Right lung (tissue), 10 donors: ENCODE data around the gene NOL3. TPM values are rescaled to one million over a fixed set of nuclear protein-coding genes. Genes with fewer than 3 reads are reported as not detected.
"Not testable (repeated sequence)": the region's sequence is repeated elsewhere in the genome, so short reads cannot be mapped to it uniquely, and the experiment has no call there.

ENCODE experiments used
- DNase-seq, 2 donors: peaks; one replicate each; pipeline ENCODE4 v3.0.0-alpha.2; 2013
- long read RNA-seq, 8 donors: transcript quantifications; one replicate each; lab custom pipeline, GENCODE V29; 2026
- polyA plus RNA-seq, 5 donors: library from polyadenylated mRNA; unstranded; fragments of 120-200 nt; gene quantifications; one replicate each; pipeline versions ENCODE4 v1.2.1 to v1.2.3, GENCODE V29; 2013; ENCODE audit warnings: inconsistent platforms in 1 of 5, low replicate concordance in 1 of 5; ENCODE audit not compliant: insufficient read length in 5 of 5, insufficient read depth in 1 of 5

The NOL3 gene
- polyA plus RNA-seq, result 10 to 100 TPM in 4 of 5 donors, 1 to 10 TPM in 1; 9.5 to 17.9 (median 17.0) TPM
- long read RNA-seq, donor 1, partial matches to known transcripts, result 72 of 74 reads
- long read RNA-seq, donor 1, other reads (novel, unspliced or antisense), result 0 of 74 reads
- long read RNA-seq, donor 2, result 0 reads
- long read RNA-seq, donor 3, partial matches to known transcripts, result 0 of 1 reads
- long read RNA-seq, donor 3, other reads (novel, unspliced or antisense), result 0 of 1 reads
- long read RNA-seq, donor 4, partial matches to known transcripts, result 0 of 1 reads
- long read RNA-seq, donor 4, other reads (novel, unspliced or antisense), result 0 of 1 reads
- long read RNA-seq, donor 5, result 0 reads
- long read RNA-seq, donor 6, partial matches to known transcripts, result 9 of 10 reads
- long read RNA-seq, donor 6, other reads (novel, unspliced or antisense), result 0 of 10 reads
- long read RNA-seq, donor 7, partial matches to known transcripts, result 19 of 21 reads
- long read RNA-seq, donor 7, other reads (novel, unspliced or antisense), result 0 of 21 reads
- long read RNA-seq, donor 8, result 0 reads

DNA sequence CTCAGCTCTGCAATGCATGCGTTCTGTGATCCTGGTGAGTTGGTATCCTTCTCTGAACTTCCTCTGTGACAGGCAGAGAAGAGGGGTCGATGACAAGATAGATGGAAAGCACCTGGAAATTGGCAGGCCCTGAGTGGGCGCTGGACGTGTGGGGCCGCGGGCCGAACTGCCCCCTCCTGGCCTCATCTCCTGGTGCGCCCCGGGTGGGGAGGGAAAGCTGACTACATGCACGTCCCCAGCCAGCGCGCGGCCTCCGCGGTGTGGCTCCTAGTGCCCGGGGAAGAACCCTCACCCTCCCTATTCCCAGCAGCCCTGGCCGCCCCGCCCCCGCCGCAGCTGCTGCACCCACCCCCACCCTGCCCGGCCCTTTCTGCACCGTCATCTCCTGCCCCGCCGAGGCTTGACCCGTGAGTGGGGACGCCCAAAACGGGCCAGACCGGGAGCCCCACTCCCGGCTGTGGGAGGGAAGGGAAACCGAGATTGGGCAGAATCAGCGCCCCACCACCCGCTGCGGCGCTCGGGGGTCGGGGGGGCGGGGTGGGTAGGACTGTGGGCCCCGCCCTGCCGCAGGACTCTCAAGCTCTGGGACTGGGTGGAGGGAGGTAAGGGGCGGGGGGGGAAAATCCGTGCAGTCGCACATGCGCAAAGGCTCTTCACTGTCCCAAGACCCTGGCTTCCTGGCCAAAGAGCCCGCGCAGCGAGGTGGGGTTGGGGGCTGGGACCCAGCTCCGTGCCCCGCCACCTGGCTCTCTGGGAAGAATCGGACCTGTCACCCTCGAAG lies at the start of gene NOL3:
TSS of gene NOL3 (plus strand) at position 371 of the 781 bp plus-strand sequence.
- DNase-seq, result peak; percentile 67 to 76

DNA sequence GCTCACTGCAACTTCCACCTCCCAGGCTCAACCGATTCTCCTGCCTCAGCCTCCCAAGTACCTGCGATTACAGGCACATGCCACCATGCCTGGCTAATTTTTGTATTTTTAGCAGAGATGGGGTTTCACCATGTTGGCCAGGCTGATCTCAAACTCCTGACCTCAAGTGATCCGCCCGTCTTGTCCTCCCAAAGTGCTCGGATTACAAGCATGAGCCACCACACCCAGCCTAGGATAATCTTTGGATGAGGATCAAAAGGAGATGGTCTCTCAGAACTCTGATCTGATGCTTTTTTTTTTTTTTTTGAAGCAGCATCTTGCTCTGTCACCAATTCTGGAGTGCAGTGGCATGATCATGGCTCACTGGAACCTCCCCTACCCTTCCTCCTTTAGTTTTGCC lies 47.5 kb upstream of the NOL3 start:
- not testable (repeated sequence) for DNase-seq

DNA sequence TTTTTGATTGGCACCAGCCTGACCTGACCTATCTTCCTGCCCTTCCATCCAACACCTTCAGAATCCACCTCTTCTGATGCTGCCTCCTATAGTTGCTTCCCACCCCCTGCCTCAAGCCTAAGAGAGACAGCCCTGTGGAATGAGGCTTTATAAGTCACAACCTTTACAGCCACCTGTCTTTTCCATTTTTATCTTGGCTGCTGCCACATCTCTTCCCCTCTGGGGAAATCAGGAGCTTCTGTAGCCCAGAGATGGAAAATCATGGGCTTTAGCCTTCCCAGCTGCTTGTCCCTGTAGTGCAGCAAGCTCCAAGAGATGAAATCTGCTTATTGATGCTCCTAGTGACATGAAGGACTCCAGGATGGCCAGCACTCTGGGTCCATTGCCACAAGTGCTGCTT lies 41.9 kb upstream of the NOL3 start:
- no peak for DNase-seq

DNA sequence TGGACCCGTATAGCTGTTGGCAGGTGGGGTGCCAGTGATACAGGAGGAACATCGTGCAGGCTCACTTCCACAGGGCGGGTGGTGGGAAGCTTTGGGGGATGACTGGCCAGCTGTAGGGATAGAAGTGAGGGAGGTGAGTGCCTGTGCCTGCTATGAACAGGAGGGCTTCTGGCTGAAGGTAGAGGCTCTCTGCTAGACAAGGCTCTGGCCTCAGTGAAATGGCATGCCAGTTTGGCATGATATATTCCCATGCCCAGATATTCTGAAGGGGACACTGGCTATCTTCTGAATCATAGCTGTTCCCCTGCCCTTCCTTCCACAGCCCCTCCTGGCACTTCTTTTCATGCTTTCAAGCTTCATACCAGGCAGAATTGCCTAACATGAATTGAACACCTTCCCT lies 41.5 kb upstream of the NOL3 start:
- DNase-seq, result no peak

DNA sequence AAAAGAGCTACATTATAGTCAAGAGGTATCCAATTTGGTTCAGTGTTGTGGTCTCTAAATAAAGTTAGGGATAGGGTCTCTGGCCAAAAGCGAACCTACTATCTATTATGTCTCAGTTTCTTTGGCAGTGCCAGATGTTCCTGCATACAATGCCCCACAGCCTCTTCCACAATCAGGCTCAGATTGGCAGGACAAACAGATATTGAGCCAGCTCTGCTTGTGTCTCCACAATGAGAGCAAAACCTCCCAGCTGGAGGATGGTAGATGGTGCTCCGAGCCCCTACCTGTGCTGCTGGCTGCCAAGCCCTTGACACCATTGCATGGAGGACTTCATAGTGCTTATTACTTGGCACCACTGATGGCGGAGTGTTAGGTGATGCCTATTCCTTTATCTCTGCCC lies 40.9 kb upstream of the NOL3 start:
- no peak for DNase-seq

DNA sequence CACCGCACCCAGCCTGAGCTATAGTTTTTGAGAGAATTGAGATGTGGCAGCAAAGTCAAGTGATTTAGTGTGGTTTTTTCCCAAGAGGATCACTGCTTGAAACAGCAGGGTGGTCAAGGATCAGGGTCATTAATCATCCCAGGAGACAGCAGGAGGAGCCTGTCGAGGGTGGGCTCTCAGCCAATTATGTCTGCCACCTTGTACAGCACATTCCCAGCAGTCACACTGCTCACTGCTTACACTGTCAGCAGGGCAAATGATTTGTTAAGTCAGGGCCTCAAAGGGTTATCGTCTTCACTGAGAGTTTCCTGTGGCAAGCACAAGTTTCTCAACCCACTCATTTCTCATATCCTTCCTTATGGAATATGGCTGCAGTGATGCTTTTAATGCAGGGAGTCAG lies 32.7 kb upstream of the NOL3 start:
- no peak for DNase-seq

DNA sequence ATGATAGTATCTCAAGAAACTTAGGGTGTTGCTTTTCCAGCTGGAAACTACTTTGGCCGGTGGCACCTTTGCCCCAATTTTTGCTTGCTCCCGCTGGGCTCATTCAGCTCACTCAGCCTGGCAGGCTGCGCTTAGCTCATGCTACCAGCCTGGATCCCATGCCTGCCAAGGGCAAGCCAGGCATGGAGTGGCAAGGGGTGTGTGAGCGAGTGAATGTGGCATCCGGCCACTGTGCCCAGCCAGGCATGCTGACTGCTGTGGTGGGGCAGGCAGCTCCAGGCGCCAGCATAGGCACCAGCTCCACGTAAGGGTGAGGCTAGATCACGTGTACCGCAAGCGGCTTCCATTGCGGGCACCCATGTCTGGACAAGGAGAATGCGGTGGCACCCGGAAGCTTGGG lies 28.9 kb upstream of the NOL3 start:
- DNase-seq, result no peak

DNA sequence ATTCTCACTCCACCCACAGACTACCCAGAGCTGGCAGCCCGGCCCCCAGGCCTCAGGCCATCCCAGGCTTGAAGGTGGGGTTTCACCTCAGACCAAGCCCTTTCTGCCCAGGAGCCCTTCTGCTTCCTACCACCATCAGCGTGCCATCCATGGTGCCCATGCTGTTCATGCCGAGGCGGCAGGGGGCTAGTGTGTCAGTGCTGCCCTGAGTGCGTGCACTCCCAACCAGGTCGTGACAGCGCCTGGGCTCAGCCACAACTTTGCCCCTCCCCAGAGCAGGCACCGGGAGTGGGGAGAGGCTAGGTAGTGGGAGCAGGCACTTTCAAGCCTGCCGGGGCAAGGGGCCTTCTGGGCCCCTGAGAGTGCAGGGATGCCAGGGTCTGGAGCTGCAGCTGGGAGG lies 28.0 kb upstream of the NOL3 start:
- no peak for DNase-seq

DNA sequence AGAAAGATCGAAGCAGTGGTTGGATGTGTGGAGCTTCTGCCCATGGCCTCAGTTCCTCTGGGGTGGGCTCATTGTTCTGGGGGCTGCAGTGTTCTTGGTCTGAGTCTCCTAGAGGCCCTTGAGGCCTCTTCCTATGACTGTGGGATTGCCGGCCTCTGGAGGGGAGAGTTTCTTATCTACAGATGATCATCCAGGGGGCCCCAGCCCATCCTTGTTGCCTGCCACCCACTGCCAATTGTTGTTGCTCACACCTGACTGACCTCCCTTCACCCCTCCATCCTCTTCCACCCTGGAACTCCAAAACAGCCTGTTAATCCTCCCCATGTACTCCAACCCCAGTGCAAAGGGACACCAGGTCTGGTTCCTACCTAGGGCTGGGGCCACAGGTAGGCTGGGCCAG lies 25.4 kb upstream of the NOL3 start:
- DNase-seq, result no peak

DNA sequence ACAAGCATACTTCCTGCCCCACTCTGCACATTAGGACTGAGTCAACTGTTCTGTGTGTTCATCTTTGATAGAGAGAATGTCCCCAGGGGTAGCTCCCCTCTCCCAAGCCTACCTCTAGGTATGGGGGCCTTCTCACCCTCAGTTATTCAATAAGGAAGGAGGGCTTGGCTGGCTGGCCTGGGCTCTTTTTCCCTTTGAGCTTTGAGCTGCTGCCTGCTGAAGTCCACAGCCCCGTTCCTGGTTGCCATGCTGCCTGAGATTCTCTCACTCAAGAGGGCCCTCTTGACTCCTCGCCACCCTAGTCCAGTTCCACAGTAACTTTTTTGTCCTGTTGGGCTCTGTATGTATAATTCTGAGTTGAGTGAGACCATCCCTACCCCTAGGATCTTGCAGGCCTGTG lies 24.6 kb upstream of the NOL3 start:
- DNase-seq, result no peak

DNA sequence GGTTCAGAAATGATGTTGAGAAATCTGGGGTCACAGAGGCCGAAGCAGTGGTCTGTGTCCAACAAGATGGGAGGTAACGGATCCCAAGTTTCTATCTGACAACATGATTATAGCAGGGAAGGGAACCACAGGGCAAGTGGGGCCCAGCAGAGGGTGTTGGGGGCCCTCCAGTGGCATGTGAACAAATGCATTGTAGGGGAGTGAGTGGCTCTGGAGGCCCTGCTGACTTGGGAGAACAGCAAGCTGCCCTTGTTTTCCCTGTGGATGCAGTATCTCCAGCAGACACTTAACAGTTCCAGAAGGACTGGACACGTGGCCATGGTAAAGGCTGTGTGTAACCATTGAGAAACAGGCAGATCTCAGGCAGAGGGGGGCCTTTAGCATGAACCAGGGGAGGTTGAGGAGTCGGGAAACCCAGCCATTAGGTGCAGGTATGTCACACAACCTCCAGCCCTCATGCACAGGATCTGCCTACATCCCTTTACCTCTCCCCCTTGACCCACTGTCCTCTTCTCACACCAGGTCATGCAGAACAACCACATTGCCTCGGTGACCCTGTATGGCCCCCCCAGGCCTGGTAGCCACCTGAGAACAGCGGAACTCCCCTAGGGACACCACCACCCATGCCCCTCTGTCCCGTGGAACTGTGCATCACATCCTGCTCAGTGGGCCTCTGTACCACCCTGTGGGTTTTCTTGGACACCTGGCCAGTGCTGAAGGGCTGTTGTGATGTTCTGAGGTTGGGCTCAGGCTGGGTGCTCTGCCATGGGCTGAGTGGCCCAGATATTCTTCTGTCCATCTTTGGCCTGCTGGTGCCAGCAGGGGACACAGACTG lies 23.6 kb upstream of the NOL3 start:
- no peak for DNase-seq

DNA sequence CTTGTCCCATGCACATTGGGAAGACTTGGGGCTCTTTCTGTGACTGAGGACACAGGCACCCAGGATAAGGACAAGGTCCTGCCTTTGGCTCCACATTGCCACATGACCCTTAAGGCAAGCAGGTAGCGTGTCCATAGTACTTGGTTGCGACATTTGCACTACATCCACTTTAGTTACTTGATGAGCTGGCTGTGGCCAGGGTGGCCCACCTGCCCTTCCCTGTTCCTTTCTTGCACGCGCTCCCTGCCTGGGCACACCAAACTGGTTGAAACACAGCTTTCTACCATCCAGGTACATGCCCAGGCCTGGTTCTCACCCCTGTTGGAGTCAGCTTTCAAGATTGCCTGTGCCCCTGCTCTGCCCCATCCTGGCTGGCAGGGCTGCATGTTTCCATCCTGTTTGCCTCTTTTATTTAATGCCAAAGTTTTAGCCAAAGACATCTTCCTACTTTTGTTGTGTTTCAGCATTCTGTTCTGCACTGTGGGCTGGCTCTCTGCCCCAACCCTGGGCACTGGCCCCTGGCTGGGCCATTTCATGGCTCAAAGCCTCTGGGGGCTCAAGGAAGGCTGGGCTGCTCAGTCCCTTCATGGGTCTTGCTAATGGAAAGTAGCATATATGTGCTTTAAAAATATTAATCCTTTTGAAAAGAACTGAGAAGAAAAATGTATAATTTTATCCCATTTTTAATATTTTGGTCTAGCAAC lies 22.7 kb upstream of the NOL3 start:
- no peak for DNase-seq

DNA sequence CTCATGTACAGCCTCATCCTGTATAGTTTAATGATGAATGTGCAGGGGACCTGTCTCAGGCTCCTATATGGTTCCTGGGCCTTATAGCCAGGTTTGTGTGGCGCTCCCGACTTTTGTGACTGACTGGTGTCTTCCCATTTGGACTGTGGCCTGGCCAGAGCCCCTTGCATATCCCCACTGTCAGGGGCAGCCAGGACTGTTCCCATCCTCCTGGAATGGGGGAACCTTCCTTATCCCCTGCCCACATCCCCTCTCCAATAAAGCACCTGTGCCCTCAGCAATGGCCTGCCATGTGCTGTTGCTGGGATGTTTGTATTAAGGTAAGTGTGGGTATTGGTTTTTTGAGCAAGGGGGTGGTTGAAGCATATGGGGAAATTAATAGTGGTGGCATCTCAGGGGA lies 22.1 kb upstream of the NOL3 start:
- no peak for DNase-seq

DNA sequence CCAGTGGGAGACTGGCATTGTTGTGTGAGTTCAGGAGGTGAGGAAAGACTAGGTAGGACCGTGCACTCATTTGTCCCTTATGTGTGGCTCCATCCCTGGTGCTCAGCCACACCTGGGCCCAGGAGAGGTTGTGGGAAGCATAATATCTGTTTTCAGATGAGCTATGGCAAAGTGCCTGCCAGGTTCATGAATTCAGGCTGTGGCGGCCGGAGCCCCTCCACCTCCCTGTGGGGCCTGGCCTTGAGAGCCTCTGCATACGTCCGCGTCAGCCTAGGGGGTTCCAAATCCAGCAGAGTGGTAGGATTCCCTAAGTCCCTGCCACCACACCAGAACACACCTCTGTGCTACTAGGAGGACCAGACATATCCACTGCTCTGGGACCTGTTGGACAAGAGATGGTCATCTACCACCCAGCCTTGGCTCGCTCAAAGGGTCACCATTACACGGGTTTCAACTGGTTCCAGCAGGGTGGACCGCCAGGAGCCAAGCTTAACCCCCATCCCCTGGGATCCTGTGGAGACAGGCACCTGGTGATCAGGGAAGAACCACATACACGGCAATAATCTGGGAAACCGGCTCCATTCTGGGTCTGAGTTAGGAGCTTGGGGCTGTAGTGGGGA lies 21.6 kb upstream of the NOL3 start:
- DNase-seq, result no peak

DNA sequence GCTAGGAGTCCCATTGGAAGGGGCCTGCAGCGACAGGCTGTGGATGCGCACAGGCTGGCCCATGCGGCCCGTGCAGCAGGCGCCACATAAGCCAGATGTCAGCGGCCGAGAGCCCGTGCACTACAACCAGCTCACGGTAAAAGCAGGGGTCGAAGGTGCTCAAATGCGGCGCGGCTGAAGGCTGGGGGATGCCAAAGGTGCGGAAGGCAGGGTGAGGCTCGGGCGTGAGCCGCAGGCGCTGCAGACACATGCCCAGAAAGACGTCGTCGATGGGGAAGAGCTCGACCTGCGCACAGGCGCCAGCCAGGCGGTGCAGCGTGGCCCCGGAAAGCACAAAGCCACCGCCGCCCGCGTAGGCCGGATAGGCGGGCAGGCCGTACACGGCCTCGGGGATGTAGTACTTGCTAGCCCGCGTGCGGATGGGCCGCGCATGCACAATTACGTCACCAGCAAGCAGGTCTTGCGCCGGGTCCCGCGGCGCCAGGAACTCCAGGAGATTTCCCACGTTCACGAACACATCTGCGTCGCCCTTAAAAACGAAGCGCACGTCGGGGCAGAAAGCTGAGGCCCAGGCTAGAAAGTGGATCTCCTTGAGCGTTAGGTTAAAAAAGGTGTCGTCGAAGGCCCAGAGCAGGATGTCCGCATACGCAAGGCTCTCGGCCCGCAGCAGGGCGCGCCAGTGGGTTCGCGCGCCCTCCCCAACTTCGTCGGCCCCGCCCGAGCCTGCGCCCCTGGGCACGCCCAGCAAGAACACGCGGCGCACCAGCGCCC lies 20.9 kb upstream of the NOL3 start:
- DNase-seq, result no peak

DNA sequence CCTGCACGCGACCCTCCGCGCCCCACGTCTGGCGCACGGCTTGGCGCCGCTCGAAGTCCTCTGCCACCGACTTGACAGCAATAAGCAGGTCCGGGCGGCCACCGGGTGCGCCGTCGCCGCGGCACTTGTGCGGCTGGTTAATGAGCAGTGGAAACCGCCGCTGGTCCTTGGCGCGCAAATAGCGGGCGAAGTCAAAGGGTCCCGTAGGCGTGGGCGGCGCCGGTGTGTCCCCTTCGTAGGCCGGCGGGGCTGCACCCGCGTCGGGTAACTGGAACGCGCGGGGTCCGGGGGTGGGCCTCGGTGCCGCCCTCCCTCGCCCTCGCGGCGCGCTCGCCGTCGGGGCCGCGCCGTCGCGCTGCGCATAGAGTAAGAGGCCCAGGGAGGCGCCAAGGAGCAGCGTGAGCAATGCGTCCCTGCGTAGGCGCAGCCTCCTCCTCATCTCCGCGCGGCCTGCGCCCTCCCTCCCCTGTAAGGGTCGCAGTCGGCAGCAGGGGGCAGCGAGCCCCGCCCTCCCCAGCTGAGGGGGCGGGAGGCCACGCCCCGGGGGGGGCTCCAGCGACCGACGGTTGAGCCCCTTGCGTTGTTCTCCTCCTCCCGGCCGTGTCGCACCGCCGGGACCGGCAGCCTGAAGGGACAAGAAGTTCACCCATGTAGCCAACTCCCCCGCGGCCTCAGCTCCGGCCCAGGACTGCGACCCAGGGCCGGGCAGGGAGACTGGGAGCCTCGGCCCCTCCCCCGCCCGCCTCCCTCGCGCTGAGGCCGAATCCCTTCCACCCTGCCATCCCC lies 20.1 kb upstream of the NOL3 start:
- DNase-seq, result peak; percentile 83 to 84

DNA sequence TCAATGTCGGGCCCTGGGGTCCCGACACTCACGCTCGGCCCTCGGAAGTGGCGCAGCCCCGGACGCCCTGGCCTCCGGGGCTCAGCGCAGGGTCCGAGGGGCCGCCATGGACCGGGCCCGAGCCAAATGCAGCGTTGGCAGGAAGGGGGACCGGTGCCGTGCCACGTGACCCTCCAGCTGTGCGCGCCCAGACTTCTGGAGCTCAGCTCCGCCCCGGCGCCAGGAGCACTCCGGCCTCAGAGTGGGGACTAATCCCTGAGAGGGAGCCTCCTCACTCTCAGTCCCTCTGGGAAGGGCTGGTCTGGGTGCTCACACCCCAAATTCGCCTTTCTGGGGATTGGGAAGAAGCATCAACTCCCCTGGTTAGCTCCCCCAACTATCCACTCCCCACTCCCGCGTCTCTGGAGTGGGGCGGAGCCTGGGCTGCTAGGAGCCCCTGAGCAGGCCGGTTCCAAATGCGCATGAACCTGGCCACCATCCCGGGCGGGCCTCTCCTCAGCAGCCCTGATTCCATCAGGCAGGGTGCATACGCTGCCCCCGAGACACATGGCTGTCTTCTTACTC lies 19.4 kb upstream of the NOL3 start, which contains the start of gene B3GNT9:
TSS of gene B3GNT9 (minus strand) at position 166 of the 564 bp plus-strand sequence. CDS start 513 bp downstream, outside the sequence.
- peak; percentile 89 to 90 for DNase-seq

DNA sequence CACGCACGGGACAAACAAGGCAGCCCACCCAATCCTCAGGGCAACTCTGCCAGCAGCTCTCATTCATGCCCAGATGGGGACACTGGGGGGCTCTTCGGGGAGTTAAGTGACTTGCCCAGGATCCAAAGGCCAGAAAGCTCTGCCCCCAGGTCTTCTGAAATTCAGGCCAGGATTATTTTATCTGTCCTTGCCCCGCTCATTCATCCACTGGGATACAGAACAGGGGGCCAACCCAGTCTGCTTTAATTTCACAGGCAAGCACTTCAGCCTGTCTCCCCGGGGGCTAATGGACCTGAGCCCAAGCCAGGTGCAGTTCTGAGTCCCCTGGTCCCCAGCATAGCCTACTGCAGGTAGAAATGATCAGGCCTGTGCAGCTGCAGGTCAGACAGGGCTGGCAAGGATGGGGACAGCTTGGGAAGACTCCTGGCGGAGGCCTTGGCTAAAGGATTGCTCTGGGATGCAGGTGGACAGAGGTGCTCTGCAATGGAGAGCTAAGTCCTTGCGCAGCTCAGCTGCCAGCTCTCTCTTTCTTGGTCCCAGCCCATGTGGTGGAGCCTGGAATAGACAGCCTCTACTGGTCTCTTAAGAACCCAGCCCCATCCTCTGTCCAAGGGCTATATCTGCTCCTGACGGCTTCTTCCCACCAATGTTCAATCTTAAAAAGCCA lies 18.8 kb upstream of the NOL3 start:
- DNase-seq, result no peak
